GM21529 (cell line): ENCODE data around the gene UROC1.

ENCODE experiments used
- ATAC-seq: cut with Tn5 transposase; IDR thresholded peaks from one replicate; pipeline ENCODE4 v1.9.1; 2021; ENCODE audit not compliant: unreplicated experiment

UROC1 gene

DNA sequence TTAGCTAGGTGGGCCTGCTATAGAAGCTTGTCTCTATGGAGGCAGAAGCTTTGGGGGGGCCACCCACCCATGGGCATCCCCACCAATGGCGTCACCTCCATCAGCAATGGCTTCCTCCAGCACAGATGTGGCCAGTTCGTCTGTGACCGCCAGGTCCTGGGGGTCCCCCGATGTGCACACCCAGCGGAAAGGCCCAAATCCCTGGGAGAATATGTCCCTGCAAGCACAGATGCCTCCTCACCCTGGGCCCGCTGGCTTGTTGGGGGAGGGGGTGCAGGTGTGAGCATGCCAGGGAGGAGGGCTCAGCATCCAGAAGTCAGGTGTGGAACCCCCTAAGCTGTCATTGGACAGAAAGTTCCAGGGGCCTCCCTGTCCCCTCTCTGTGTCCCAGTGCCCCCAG lies 19.6 kb downstream of the UROC1 start:
- ATAC-seq: no peak

GRCh38 chr3:126496894-126497850 lies 20.4 kb downstream of the UROC1 start:
- ATAC-seq: no peak

DNA sequence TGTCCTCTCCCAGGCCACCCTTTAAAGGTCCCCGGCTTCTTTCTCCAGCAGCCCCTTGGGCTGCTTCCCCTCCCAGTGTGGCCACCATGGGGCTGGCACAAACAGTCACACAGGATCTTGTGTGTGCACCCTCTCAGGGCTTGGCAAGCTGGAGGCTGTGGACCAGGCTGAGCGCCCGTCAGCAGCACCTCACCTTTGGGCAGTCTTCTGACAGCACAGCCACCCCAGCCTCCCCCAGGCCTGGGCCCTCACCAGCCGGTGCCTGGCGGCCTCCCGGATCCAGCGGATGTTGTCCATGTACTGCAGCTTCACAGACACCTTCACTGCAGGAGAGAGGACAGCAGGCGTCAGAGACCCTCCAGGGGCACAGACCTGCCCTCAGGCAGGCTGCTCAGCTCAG lies 21.8 kb downstream of the UROC1 start:
- ATAC-seq: no peak

DNA sequence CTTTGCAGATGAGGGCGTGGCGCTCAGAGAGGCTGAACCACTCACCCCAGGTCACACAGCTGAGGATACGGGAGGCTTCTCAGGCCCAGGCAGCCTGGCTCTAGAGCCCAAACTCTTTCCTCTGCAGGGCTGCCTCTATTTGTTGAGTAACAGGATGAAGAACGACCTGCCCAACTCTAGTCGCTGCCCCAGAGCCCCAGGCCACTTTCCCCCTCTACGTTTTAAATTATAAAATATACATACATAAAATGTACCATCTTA lies 22.7 kb downstream of the UROC1 start:
- ATAC-seq: no peak

- no peak for ATAC-seq
These were observed 23.2 kb downstream of the UROC1 start for GRCh38 chr3:126494204-126494969.

GRCh38 chr3:126493739-126494138 lies 23.8 kb downstream of the UROC1 start:
- no peak for ATAC-seq

DNA sequence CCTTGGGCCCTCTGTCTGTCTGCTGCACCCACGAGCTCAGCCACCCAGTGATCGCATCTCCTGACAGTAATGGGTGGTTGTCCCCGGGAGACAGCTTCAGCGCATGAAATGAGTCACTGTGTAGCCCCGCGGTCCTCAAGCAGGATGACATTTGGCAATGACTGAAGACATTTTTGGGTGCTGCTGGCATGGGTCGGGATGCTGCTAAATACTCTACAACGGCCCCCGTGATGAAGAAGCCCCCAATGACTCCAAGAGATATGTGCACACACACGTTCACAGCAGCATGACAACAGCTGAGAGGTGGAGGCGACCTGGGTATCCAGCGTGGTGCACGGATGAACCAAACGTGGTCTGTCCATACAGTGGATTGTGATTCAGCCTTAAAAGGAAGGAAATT lies 24.5 kb downstream of the UROC1 start:
- no peak for ATAC-seq

DNA sequence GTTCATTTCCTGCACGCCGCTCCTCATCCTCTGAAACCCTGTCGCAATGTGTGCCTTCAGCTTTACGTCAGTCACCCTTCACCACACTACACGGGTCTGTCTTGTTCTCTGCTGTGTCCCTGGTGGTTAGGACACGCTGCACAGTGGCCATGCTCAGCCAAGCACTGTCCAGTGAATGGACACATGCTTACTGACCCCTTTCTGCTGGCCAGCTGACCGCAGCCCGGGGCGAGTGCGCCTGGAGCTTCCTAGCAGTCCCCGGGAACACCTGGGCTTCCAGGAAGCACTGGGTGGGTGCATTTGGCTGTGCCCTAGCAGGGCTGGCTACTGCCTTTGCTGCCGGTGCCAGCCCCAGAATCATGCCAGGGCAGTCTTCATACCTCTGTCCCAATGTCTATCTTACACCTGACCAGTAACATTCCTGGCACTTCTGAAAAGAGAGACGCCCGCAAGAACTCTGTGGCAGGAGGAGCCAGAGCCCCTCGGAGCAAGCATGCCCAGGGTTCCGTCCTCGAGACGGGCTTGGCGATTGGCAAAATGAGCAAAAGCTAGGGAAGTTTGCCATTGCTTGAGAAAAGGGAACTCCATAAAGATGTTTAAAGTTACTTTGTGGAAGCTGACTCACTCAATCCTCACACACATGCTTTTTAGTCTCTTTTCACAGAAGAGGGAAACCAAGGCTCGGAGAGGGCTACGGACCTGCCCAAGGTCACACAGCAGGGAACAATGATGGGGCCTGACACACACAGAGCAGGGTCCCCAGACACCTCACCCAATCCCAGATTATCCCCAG lies 26.2 kb downstream of the UROC1 start:
- no peak for ATAC-seq

GRCh38 chr3:126490619-126491018 lies 27.0 kb downstream of the UROC1 start:
- no peak for ATAC-seq

GRCh38 chr3:126488886-126489569 lies 28.5 kb downstream of the UROC1 start:
- ATAC-seq: no peak

- ATAC-seq: no peak
These were observed 29.4 kb downstream of the UROC1 start for GRCh38 chr3:126488185-126488584.

DNA sequence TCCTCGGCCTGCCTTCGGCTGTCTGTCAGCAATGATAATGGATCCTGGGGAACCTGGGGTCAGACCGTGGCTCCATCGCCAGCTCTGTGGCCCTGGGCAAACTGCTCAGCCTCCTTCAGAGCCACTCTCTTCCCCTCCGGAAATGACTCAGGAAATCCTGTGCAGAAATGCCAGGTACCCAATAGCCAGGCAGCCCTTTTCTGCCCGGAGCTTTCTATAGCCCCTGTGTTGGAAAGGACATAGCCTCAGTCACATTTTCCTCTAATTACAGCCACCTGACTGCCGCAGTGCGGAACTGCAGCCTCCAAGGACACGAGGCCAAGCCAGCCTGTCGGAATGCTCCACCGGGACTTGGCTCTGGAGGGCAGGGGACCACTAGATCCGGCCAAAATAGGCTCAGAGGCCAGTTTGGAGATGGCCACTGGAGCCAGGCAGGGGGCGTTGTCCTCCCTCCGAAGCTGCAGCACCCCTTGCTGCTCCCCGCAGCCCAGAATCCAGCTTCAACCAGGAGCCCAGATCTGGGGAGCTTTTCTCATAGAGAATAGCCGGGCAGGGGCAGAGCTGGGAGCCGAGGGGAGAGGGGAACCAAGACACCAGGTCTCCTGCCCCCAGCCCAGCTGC lies 30.3 kb downstream of the UROC1 start:
- ATAC-seq: no peak

GRCh38 chr3:126486360-126486847 lies 31.2 kb downstream of the UROC1 start:
- no peak for ATAC-seq

GRCh38 chr3:126485956-126486355 lies 31.6 kb downstream of the UROC1 start:
- ATAC-seq: no peak

- no peak for ATAC-seq
These were observed 32.2 kb downstream of the UROC1 start for GRCh38 chr3:126485176-126485897.

GRCh38 chr3:126484662-126485061 lies 32.9 kb downstream of the UROC1 start:
- no peak for ATAC-seq

DNA sequence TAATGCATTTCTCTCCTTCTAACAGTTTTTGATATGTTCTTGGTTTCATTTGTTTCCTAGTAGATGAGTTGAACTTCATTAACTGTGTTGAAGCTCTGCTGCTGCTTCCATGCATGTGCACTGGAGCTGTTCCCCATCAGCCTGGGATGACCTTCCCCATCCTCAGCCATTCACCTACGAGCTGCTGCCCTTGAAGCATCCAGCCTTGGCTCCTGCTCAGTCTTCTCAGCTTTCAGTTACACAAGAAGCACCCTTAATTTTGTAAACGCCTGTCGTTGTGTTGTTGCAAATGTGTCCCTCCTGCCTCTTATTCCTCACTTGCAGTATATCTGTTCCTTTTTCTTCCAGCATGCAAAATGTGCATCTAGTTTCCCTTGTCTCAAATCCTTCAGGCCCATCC lies 33.4 kb downstream of the UROC1 start:
- no peak for ATAC-seq

DNA sequence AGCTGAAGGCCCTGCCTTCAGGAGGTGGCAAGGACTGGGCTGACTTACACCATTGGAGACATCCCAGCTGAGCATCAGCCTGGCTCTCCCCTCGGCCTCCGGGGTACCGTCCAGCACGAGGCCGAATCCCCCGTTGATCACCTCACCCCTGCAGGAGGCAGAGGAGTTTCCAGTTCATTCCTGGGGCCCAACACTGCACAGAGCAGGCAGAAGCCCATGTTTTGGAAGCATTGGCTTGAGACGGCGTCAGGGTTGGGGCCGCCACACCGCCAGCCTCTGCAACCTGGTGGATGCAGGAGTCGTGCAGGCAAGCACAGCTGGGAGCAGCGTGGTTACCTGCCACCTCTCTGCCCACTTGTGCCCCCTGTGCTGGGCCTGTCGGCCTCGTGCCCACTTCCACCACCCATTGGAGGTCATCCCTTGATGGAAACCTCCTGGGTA lies 34.2 kb downstream of the UROC1 start:
- ATAC-seq: no peak

DNA sequence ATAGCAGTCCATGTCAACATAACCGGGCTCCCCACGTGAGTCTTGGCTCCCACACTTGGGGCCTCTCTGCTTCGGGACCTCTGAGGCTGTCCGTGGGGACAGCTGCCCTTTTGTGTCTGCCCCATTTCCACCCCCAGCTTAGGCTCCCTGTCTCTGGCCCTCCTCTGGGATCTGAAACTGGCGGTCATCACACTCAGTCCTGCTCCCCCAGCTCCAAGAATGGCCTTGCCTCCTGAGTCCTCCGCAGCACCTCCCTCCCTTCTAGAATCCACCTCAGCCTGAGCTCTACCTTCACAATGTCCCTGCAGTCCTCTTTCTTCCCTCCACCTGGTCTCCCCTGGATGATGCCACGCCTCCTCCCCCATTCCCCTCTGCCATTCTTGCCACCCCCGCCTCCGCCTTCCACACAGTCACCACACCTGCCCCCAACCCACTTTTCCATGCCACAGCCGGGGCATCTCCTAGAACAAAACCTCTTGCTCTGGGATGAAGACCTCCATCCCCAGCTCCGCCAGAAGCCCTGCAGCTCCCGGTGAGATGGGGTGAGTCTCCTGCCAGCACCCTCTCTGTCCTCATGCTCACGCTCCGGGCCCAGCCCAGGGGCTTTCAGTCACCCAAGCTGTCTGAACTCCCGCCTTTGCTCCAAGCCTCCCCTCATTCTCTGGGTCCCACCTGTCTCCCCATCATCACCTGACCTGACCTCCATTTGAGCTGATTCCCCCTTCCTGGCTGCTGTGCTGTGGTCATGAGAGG lies 34.9 kb downstream of the UROC1 start:
- ATAC-seq: no peak
